Fibroblast of skin of abdomen (primary cell): Measurements from ENCODE around the gene SCN2A. TPM values are rescaled to one million over a fixed set of nuclear protein-coding genes. Genes with fewer than 3 reads are reported as not detected.

Experiments used
- DNase-seq: peaks from one replicate; pipeline ENCODE4 v3.0.0-alpha.2; 2013
- polyA plus RNA-seq, 2 experiments: library from polyadenylated mRNA; unstranded; fragments of 120-200 nt; gene quantifications; one replicate each; pipeline ENCODE4 v1.2.1, GENCODE V29; 2013; ENCODE audit not compliant: insufficient read length in 2 of 2

The SCN2A gene
- polyA plus RNA-seq (2013, experiment 1 of 2; ENCODE audit: insufficient read length) = 0.41 TPM
- polyA plus RNA-seq (2013, experiment 2 of 2; ENCODE audit: insufficient read length) = 0.30 TPM

GRCh38 chr2:165239230-165239629 lies at the start of gene SCN2A:
SCN2A (plus strand) TSS chr2:165239414; CDS start chr2:165295824, 56,410 bp downstream.
- DNase-seq = peak; percentile 32

- no peak for DNase-seq
Measured at GRCh38 chr2:165191096-165191728, 48.0 kb upstream of the SCN2A start.

GRCh38 chr2:165192729-165193128 lies 46.5 kb upstream of the SCN2A start:
- no peak for DNase-seq

DNA sequence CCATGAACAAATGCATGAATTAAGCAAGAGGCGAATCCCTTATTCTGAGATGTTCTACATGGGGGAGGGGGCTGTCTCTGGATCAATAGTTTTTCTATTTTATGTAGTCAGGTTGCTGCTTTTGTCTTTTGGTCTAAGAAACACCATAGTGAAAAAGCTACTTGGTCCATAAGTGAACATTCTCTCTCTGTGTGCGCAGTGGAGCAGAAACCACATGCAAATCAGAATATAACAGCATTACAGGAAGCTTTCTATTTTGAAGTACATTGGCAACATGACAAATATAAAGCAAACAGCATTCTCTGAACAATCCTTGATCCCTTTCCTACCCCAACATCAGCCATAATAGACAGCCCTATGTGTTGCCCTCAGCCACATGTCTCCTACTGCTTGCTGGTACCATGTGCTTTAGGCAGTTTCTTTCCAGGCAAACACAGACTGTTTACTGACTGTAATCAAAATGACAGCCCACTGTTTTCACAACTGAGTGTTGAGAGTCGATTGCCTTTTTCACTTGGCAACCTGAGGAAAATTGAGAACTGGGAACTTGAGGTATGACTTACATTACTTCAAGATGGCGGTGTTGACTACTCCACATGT lies 45.9 kb upstream of the SCN2A start:
- no peak for DNase-seq

- no peak for DNase-seq
Measured at GRCh38 chr2:165196411-165196810, 42.8 kb upstream of the SCN2A start.

DNA sequence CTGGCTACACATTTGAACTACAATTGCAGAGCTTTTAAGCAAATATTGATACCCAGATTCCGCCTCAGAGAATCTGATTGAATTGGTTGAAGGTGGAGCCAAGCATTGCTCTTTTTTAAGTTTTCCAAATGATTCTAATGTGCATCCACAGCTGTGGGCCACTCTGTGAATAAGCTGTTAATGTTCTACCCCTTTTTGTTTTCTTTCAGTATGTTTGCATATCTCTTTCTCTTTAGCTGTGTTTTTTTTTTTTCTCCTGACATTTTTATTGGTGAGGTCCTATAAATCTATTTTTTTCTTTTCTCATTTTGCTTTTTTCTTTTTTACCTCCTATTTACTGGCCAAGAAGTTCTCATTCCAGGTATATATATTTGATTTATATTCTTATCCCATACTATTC lies 41.9 kb upstream of the SCN2A start:
- DNase-seq = no peak

DNA sequence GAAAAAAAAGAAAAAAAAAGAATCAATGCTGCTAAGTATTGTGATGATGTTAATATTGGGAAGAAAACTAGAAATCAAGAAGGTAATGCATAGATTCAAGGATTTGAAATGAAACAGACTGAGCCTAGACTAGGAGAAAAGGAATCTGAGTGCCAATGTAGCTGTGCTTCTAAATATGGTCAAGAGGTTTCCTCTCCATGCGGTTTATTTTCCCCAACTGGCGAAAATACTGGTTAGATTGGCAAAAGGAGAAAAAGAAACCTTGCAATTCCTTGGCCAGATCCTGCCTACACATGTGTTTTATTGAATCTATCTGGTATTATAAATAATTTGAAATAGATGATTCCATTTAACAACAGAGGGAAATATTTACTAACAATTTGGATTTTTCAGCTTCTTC lies 41.0 kb upstream of the SCN2A start:
- no peak for DNase-seq

- DNase-seq = no peak
Measured at GRCh38 chr2:165202239-165202638, 37.0 kb upstream of the SCN2A start.

DNA sequence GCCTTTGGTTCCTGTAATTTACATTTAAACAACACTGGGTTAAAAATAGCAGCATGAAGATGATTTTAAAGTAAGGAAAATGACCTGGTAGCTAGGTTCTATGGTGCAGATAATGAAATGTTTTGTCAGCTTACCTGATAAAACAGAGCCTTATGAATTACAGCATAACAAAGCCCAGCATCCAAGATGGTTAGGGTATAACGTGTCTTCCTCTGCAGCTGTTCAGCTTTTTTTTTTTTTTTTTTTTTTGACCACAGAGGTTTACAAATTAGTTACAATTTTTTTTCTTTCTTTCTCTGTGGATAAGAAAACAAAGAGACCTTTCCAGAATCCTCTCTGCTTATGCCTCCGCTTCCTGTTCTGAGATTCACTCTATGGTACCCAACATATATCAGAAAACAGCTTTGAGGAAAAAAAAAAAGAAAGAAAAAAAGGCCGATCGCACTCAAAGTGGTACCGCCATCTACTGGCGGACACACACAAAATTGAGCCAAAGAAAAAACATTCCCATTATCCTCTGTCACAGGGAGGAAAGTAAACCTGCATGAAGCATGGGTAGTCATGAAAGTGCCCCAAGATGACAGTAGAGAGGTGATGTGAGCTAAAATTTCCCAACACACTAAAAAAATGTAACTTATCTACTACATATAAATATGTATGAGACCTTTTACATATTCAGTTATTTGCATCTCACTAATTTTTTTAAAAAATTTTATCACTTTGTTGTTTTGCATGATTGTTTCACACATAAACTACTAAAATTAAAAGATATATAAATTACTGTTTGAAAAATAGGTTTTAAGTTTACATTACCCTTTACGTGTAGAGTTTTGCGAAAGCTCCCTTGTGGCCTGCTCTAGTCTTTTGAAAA lies 35.3 kb upstream of the SCN2A start, which contains the start of gene SCN3A:
SCN3A (minus strand) TSS at position 362 of the 871 bp plus-strand sequence. CDS start 27,656 bp downstream, outside the sequence.
- DNase-seq = peak; percentile 51

GRCh38 chr2:165205865-165206264 lies 33.3 kb upstream of the SCN2A start:
- no peak for DNase-seq

DNA sequence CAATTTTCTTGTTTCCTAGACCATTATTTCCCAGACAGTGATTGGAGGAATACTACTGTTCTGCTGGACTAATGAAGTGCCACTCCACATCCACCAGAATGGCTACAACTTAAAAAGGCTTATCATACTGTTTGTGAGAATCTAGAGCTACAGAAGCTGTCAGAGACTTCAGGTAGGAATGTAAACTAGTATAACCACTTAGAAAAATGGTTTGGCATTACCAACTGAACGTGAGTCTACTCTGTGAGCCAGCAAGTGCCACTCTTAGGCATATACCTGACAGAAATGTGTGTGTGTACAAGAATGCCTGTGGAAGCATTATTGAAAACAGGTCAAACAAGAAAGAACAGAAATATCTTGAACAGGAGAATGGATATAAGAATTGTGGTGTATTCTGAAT lies 31.1 kb upstream of the SCN2A start:
- no peak for DNase-seq

DNA sequence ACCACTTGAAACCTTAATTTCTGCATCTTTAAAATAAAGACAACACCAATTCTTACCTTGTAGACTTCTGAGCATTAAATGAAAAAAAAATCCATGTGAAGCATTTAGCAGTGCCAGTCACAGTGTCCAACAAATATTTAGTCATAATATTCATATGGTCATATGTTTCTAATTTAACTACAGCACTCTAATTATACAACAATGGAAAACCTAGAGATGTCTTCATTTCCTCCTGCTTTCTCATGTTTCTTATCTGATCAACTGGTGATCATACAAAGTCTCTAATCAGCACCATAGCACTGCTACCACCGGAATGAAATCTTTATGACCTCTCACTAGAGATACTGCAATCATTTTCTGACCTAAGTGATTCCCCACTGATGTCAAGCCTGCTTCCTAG lies 25.1 kb upstream of the SCN2A start:
- no peak for DNase-seq

DNA sequence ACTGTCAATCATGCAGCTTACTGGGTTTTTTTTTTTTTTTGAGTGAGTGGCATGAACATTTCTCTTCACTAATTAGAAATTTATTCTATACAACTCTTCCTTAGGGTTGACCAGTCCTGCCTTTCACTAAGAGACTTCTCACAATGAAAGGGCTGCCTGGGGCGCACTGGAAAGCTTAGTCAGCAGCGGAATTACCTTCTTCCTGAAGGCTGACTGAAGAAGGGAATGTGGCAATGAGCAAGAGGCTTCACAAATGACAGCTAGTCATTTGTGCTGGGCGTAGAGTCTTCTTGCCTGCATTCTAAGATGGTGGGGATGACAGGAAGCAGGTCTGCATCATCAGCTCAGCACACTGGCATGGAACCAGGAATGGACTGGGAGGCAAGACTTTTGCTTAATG lies 19.7 kb upstream of the SCN2A start:
- DNase-seq = no peak

- DNase-seq = no peak
Measured at GRCh38 chr2:165224941-165225340, 14.3 kb upstream of the SCN2A start.

- no peak for DNase-seq
Measured at GRCh38 chr2:165227571-165227970, 11.6 kb upstream of the SCN2A start.

DNA sequence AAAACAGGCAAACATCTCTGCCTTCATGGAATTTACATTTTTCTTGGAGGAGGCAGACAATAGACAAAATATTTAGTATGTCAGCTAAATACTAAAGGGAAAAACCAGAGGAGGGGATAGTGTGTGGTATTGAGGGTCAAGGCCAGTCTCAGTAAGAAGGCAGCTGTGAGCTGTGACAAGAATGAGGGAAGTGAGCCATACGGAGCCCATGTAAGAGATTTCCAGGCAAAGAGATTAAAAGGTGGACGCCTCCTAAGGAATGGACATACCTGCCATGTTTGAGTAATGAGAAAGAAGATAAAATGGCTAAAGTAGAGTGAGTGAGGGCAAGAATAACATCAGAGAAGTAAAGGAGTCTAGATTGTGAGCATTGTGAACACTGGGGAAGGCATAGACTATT lies 2.2 kb upstream of the SCN2A start:
- DNase-seq = no peak

DNA sequence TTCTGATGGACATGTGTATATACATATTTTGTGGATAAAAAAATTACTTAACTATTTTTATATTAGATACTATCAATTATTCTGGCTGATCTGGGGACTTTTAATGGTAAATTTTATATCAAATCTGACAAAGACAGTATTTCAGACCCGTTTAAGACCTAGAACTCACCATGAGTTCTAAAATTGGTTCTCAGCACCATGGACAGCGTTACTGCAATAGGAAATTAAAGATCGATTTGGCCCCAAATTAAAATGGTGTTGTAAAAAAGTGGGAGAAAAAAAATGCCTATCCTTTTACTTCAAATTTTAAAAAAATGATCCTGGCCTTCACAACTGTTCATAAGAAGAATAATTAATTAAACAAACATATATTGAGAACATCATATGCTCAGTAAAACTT lies 919 bp upstream of the SCN2A start:
- DNase-seq = peak; percentile 19

- no peak for DNase-seq
Measured at GRCh38 chr2:165239856-165240515, 772 bp downstream of the SCN2A start.

- DNase-seq = no peak
Measured at GRCh38 chr2:165240916-165241315, 1.7 kb downstream of the SCN2A start.

GRCh38 chr2:165245081-165245793 lies 6.0 kb downstream of the SCN2A start:
- no peak for DNase-seq

DNA sequence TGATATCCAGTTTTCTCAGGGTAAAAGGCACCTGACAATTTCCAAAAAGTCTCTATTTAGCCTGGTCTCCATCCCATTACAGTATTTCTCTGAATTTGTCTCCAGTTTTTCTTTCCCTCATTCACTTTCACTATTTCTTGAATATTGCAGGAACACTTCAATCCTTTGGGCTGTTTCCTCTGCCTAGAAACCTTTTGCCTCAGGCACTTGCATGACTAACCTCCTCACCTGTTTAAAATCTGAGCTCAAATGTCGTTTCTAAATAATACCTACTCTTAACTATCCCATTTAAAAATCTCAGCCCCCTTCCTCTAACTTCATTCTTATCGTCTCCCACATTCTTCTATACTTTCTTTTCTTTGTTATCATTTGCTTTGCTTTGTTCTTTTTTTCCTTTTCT lies 9.0 kb downstream of the SCN2A start:
- DNase-seq = no peak

GRCh38 chr2:165251366-165251765 lies 12.2 kb downstream of the SCN2A start:
- DNase-seq = no peak
